HepG2 (cell line): ENCODE measurements around the gene NAPSA. TPM values are rescaled to one million over a fixed set of nuclear protein-coding genes. Genes with fewer than 3 reads are reported as not detected.
A peak's percentile ranks its signal among the peaks of the same experiment; 100 is the strongest.

ENCODE experiments used
- CHCHD3 ChIP-seq: sonication (generic); formaldehyde crosslinking; IDR thresholded peaks from 2 replicates; pipeline ENCODE4 v1.8.0; 2022; ENCODE audit warnings: mild to moderate bottlenecking, missing genetic modification reagents, moderate library complexity
- DMTF1 ChIP-seq: sonication (generic); formaldehyde crosslinking; IDR thresholded peaks from 2 replicates; pipeline ENCODE4 v1.4.0; 2020; ENCODE audit warnings: mild to moderate bottlenecking, missing genetic modification reagents
- ELK4 ChIP-seq: sonication (generic); formaldehyde crosslinking; IDR thresholded peaks from 2 replicates; pipeline ENCODE4 v1.9.0; 2021; ENCODE audit warnings: missing genetic modification reagents, borderline replicate concordance
- FOXO1 ChIP-seq: sonication (generic); formaldehyde crosslinking; IDR thresholded peaks from 2 replicates; pipeline ENCODE4 v1.4.0; 2020; ENCODE audit warnings: missing genetic modification reagents
- ISL2 ChIP-seq: sonication (generic); formaldehyde crosslinking; IDR thresholded peaks from 2 replicates; pipeline ENCODE4 v1.5.0; 2020; ENCODE audit warnings: missing genetic modification reagents
- NFRKB ChIP-seq: fragments of 450-650 bp; IDR thresholded peaks from 2 replicates; pipeline ENCODE4 v1.6.1; 2017
- PHF8 ChIP-seq: sonication (generic); formaldehyde crosslinking; IDR thresholded peaks from 2 replicates; pipeline ENCODE4 v1.5.0; 2020; ENCODE audit warnings: missing genetic modification reagents
- TGIF2 ChIP-seq: IDR thresholded peaks from 2 replicates; pipeline ENCODE4 v1.6.1; 2016; ENCODE audit warnings: control low read depth, missing compliant biosample characterization
- UBTF ChIP-seq: sonication (generic); formaldehyde crosslinking; IDR thresholded peaks from 2 replicates; pipeline ENCODE4 v1.4.0; 2020; ENCODE audit warnings: mild to moderate bottlenecking, missing genetic modification reagents
- ZBTB37 ChIP-seq: sonication (generic); formaldehyde crosslinking; IDR thresholded peaks from 2 replicates; pipeline ENCODE4 v1.4.0; 2020; ENCODE audit warnings: mild to moderate bottlenecking, missing genetic modification reagents
- ZFP36L1 ChIP-seq: sonication (generic); formaldehyde crosslinking; IDR thresholded peaks from 2 replicates; pipeline ENCODE4 v1.8.0; 2022; ENCODE audit warnings: mild to moderate bottlenecking, missing genetic modification reagents, moderate library complexity
- ZNF143 ChIP-seq: sonication (generic); formaldehyde crosslinking; IDR thresholded peaks from 2 replicates; pipeline ENCODE4 v1.4.0; 2020; ENCODE audit warnings: missing genetic modification reagents
- ZNF281 ChIP-seq: sonication (generic); formaldehyde crosslinking; IDR thresholded peaks from 2 replicates; pipeline ENCODE4 v1.4.0; 2020; ENCODE audit warnings: missing genetic modification reagents, borderline replicate concordance
- ZNF282 ChIP-seq: fragments of 450-650 bp; IDR thresholded peaks from 2 replicates; pipeline ENCODE4 v1.6.1; 2018; ENCODE audit not compliant: partially characterized antibody
- ZNF292 ChIP-seq: sonication (generic); formaldehyde crosslinking; IDR thresholded peaks from 2 replicates; pipeline ENCODE4 v1.8.1; 2022; ENCODE audit warnings: mild to moderate bottlenecking, low read depth, missing genetic modification reagents, borderline replicate concordance
- ZNF383 ChIP-seq: sonication (generic); formaldehyde crosslinking; IDR thresholded peaks from 2 replicates; pipeline ENCODE4 v1.4.0; 2020; ENCODE audit warnings: missing genetic modification reagents, mild to moderate bottlenecking, borderline replicate concordance
- ZNF781 ChIP-seq: sonication (generic); formaldehyde crosslinking; IDR thresholded peaks from 2 replicates; pipeline ENCODE4 v1.5.1; 2020; ENCODE audit warnings: borderline replicate concordance, mild to moderate bottlenecking, missing genetic modification reagents; ENCODE audit errors: not compliant biosample characterization
- ZNF792 ChIP-seq: IDR thresholded peaks from 2 replicates; pipeline ENCODE4 v1.6.1; 2016
- polyA plus RNA-seq, 8 experiments: library from polyadenylated mRNA; depleted of rRNA in 3 of 8; stranded (reverse) in 7 of 8; unstranded in 1 of 8; fragments of >200 nt; fragmentation: Illumina TruSeq in 4 of 8; extraction: Trizol in 4 of 8; gene quantifications; 2 replicates each; pipeline versions ENCODE4 v1.2.1 to v1.2.3, GENCODE V29; 2011 to 2016; ENCODE audit warnings: low read depth in 4 of 8, missing spikeins in 1 of 8, mixed read lengths in 1 of 8; ENCODE audit not compliant: insufficient read depth in 1 of 8
- total RNA-seq, 5 experiments: library from RNA; depleted of rRNA; stranded (reverse); fragments of >200 nt; fragmentation: Illumina TruSeq; extraction: Trizol; gene quantifications; 2 replicates each; pipeline ENCODE4 v1.2.3, GENCODE V29; 2016; ENCODE audit warnings: low read depth in 1 of 5

Gene NAPSA
- total and polyA plus RNA-seq, 2 of the 13 experiments (the other 11 are each of a cell fraction or from before 2014, with no cell fraction given), result not detected

- peak; percentile 17; the same call in 1 of the 2 replicates for TF ChIP-seq ZNF281 (CRISPR knock-in tag)
- TF ChIP-seq PHF8 (CRISPR knock-in tag), result peak; percentile 78
- peak; percentile 80; the same call in 1 of the 2 replicates for TF ChIP-seq ZFP36L1
- TF ChIP-seq ZNF792 (CRISPR knock-in tag), result peak; percentile 50; the same call in 1 of the 2 replicates
- TF ChIP-seq ELK4 (CRISPR knock-in tag), result no peak
- no peak for TF ChIP-seq DMTF1
- TF ChIP-seq ZNF383 (CRISPR knock-in tag), result no peak
- no peak for TF ChIP-seq ZNF282
- 0 out of 2 replicates have a peak, but pooled peaks have one; percentile 11 for TF ChIP-seq FOXO1 (CRISPR knock-in tag)
- peak; percentile 62; the same call in 1 of the 2 replicates for TF ChIP-seq ISL2 (CRISPR knock-in tag)
- peak; percentile 37; the same call in 1 of the 2 replicates for TF ChIP-seq ZNF143 (CRISPR knock-in tag)
- TF ChIP-seq UBTF (CRISPR knock-in tag), result peak; percentile 23
- no peak for TF ChIP-seq CHCHD3 (CRISPR knock-in tag)
- TF ChIP-seq ZNF292 (CRISPR knock-in tag), result no peak
- no peak for TF ChIP-seq ZBTB37
- TF ChIP-seq NFRKB, result no peak
- TF ChIP-seq ZNF781, result no peak
- TF ChIP-seq TGIF2 (CRISPR knock-in tag), result peak; percentile 35; the same call in 1 of the 2 replicates
Observed at GRCh38 chr19:50383852-50384684, 18.6 kb upstream of the NAPSA start, which contains the start of gene POLD1 (continued).
